GM12878 (cell line): Measurements from ENCODE around the gene RETREG1. TPM values are rescaled to one million over a fixed set of nuclear protein-coding genes. Genes with fewer than 3 reads are reported as not detected.
A peak's percentile ranks its signal among the peaks of the same experiment; 100 is the strongest.

Source experiments
- BMI1 ChIP-seq: fragments of 450-650 bp; IDR thresholded peaks from 2 replicates; pipeline ENCODE4 v1.6.1; 2016; ENCODE audit warnings: mild to moderate bottlenecking, moderate library complexity, borderline replicate concordance
- CBX5 ChIP-seq: sonication (generic); IDR thresholded peaks from 2 replicates; pipeline ENCODE4 v1.6.1; 2016; ENCODE audit warnings: low read depth, moderate library complexity, mild to moderate bottlenecking, inconsistent platforms
- CHD1 ChIP-seq: IDR thresholded peaks from 2 replicates; pipeline ENCODE4 v1.6.1; 2012; ENCODE audit warnings: low read depth, low read length, improper control_type of control experiment
- DPF2 ChIP-seq: fragments of 450-650 bp; IDR thresholded peaks from 2 replicates; pipeline ENCODE4 v1.6.1; 2017; ENCODE audit warnings: mild to moderate bottlenecking
- EED ChIP-seq: sonication (generic); IDR thresholded peaks from 2 replicates; pipeline ENCODE4 v1.6.1; 2016; ENCODE audit warnings: antibody characterized with exemption, low read depth
- GABPA ChIP-seq: IDR thresholded peaks from 2 replicates; pipeline ENCODE4 v1.6.1; 2014; ENCODE audit warnings: antibody characterized with exemption, low read depth, mild to moderate bottlenecking, inconsistent platforms
- GATAD2B ChIP-seq: fragments of 450-650 bp; conservative IDR thresholded peaks from 2 replicates; pipeline ENCODE4 v1.6.1; 2017; ENCODE audit warnings: low read depth, mild to moderate bottlenecking, moderate library complexity
- HDAC2 ChIP-seq: fragments of 200-600 bp; sonication (generic); IDR thresholded peaks from 2 replicates; pipeline ENCODE4 v1.6.1; 2017
- JUNB ChIP-seq: IDR thresholded peaks from 2 replicates; pipeline ENCODE4 v1.6.1; 2016; ENCODE audit warnings: antibody characterized with exemption, mild to moderate bottlenecking
- MEF2A ChIP-seq: IDR thresholded peaks from 2 replicates; pipeline ENCODE4 v1.6.1; 2011; ENCODE audit warnings: low read depth, mild to moderate bottlenecking, low read length, moderate library complexity; ENCODE audit not compliant: insufficient read depth
- NR2C2 ChIP-seq: IDR thresholded peaks from 2 replicates; pipeline ENCODE4 v1.6.1; 2011; ENCODE audit warnings: borderline replicate concordance, low read depth; ENCODE audit not compliant: control insufficient read depth, insufficient read length
- POLR2AphosphoS2 ChIP-seq: IDR thresholded peaks from 2 replicates; pipeline ENCODE4 v1.6.1; 2011; ENCODE audit warnings: low read depth, mild to moderate bottlenecking, low read length, improper control_type of control experiment, moderate library complexity
- RAD21 ChIP-seq: IDR thresholded peaks from 2 replicates; pipeline ENCODE4 v1.6.1; 2011; ENCODE audit warnings: mild to moderate bottlenecking, low read depth, low read length, moderate library complexity; ENCODE audit not compliant: insufficient read depth
- RELA ChIP-seq: fragments of 450-650 bp; IDR thresholded peaks from 2 replicates; pipeline ENCODE4 v1.8.0; 2014; ENCODE audit warnings: borderline replicate concordance; ENCODE audit not compliant: partially characterized antibody
- YY1 ChIP-seq: IDR thresholded peaks from 2 replicates; pipeline ENCODE4 v1.6.1; 2011; ENCODE audit warnings: low read depth, mild to moderate bottlenecking, low read length
- polyA plus RNA-seq, 11 experiments: library from polyadenylated mRNA; depleted of rRNA in 4 of 11; unstranded in 6 of 11; stranded (reverse) in 5 of 11; fragments of >200 nt; fragmentation: Nextera tagmentation in 4 of 11; fragmentation: Illumina TruSeq in 1 of 11; extraction: Ambion mirVana in 4 of 11; extraction: Trizol in 1 of 11; gene quantifications; 1 replicate in 1 of 11; 2 replicates in 10 of 11; pipeline versions ENCODE4 v1.2.1 to v1.2.3, GENCODE V29; 2011 to 2016; ENCODE audit warnings: inconsistent platforms in 2 of 11, missing spikeins in 2 of 11, low read depth in 1 of 11
- total RNA-seq, 4 experiments: library from RNA; depleted of rRNA in 3 of 4; stranded (reverse); fragments of >200 nt in 3 of 4; fragmentation: Illumina TruSeq in 1 of 4; extraction: Trizol in 1 of 4; gene quantifications; 2 replicates each; pipeline versions ENCODE4 v1.2.1 to v1.2.3, GENCODE V29; 2013 to 2021
- TF ChIP-seq, protein P1 (sequence below): fragments of 450-650 bp; IDR thresholded peaks from 2 replicates; pipeline ENCODE4 v1.6.1; 2016; ENCODE audit warnings: mild to moderate bottlenecking, moderate library complexity, borderline replicate concordance
- TF ChIP-seq, protein P2 (sequence below): fragments of 450-650 bp; IDR thresholded peaks from 2 replicates; pipeline ENCODE4 v1.6.1; 2017; ENCODE audit warnings: borderline replicate concordance
- TF ChIP-seq, protein P3 (sequence below): fragments of 450-650 bp; IDR thresholded peaks from 2 replicates; pipeline ENCODE4 v1.6.1; 2016; ENCODE audit warnings: mild to moderate bottlenecking
- TF ChIP-seq, protein P4 (sequence below), 3 experiments: IDR thresholded peaks in 2 of 3; conservative IDR thresholded peaks in 1 of 3; 2 replicates each; pipeline ENCODE4 v1.5.1; 2011; ENCODE audit warnings: low read depth in 3 of 3, low read length in 3 of 3, mild to moderate bottlenecking in 3 of 3, control low read depth in 2 of 3, moderate library complexity in 2 of 3, inconsistent platforms in 1 of 3, mixed read lengths in 1 of 3; ENCODE audit not compliant: control insufficient read depth in 2 of 3, insufficient read depth in 1 of 3; ENCODE audit errors: extremely low read depth in 1 of 3
- TF ChIP-seq, protein P5 (sequence below): IDR thresholded peaks from 2 replicates; pipeline ENCODE4 v1.6.1; 2012; ENCODE audit warnings: low read depth, low read length, improper control_type of control experiment

RETREG1 gene
- total and polyA plus RNA-seq, 10 of the 15 experiments (the other 5 are each of a cell fraction or from before 2014, with no cell fraction given): 3.9 to 8.9 (median 6.4) TPM

DNA sequence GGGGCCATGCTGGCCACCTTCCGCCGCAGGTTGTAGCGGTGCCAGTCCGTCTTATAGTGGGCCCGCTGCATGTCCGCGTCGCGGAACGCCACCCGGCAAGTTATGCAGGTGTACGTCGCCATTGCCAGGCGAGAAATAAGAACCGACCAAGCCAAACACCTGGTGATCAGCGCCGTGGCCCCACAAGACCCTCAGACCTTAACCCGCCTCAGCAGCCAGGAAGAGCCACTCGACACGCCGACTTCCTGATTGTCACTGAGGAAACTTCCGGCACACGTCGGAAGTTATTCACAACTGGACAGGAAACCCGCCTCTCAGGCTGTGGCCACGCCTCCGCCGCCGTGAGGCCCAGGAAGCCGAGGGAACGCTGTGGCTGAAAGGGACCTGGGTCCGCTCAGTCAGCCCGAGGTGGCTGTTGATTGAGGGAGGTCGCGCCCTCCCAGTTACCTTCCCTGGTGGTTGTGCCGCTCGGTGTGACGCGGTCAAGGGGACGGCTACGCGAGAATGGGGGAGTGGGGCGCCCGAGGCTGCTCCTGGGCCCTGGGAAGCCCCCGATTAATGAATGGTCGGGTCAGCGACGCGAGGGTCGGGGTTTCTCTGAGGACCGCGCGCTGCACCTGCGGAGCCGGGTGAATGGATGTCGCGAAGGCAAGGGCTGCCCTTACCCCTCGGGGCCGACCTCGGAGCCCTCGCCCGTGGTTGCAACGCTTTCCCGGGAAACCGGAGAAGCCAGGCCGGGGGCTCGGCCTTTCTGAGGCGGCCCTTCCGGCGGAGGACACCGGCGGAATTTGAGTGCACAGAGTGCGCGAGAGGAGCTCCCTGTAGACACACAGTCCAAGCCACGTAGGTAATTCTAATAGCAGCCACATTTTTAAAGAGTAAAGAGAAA lies 151.0 kb downstream of the RETREG1 start, which contains the start of gene ZNF622 (continued):
- TF ChIP-seq, protein P1, sequence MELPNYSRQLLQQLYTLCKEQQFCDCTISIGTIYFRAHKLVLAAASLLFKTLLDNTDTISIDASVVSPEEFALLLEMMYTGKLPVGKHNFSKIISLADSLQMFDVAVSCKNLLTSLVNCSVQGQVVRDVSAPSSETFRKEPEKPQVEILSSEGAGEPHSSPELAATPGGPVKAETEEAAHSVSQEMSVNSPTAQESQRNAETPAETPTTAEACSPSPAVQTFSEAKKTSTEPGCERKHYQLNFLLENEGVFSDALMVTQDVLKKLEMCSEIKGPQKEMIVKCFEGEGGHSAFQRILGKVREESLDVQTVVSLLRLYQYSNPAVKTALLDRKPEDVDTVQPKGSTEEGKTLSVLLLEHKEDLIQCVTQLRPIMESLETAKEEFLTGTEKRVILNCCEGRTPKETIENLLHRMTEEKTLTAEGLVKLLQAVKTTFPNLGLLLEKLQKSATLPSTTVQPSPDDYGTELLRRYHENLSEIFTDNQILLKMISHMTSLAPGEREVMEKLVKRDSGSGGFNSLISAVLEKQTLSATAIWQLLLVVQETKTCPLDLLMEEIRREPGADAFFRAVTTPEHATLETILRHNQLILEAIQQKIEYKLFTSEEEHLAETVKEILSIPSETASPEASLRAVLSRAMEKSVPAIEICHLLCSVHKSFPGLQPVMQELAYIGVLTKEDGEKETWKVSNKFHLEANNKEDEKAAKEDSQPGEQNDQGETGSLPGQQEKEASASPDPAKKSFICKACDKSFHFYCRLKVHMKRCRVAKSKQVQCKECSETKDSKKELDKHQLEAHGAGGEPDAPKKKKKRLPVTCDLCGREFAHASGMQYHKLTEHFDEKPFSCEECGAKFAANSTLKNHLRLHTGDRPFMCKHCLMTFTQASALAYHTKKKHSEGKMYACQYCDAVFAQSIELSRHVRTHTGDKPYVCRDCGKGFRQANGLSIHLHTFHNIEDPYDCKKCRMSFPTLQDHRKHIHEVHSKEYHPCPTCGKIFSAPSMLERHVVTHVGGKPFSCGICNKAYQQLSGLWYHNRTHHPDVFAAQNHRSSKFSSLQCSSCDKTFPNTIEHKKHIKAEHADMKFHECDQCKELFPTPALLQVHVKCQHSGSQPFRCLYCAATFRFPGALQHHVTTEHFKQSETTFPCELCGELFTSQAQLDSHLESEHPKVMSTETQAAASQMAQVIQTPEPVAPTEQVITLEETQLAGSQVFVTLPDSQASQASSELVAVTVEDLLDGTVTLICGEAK: peak; percentile 96
- TF ChIP-seq, protein P2, sequence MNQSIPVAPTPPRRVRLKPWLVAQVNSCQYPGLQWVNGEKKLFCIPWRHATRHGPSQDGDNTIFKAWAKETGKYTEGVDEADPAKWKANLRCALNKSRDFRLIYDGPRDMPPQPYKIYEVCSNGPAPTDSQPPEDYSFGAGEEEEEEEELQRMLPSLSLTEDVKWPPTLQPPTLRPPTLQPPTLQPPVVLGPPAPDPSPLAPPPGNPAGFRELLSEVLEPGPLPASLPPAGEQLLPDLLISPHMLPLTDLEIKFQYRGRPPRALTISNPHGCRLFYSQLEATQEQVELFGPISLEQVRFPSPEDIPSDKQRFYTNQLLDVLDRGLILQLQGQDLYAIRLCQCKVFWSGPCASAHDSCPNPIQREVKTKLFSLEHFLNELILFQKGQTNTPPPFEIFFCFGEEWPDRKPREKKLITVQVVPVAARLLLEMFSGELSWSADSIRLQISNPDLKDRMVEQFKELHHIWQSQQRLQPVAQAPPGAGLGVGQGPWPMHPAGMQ: no peak
- no peak; the same call in none of the 2 replicates for TF ChIP-seq POLR2AphosphoS2
- TF ChIP-seq, protein P3, sequence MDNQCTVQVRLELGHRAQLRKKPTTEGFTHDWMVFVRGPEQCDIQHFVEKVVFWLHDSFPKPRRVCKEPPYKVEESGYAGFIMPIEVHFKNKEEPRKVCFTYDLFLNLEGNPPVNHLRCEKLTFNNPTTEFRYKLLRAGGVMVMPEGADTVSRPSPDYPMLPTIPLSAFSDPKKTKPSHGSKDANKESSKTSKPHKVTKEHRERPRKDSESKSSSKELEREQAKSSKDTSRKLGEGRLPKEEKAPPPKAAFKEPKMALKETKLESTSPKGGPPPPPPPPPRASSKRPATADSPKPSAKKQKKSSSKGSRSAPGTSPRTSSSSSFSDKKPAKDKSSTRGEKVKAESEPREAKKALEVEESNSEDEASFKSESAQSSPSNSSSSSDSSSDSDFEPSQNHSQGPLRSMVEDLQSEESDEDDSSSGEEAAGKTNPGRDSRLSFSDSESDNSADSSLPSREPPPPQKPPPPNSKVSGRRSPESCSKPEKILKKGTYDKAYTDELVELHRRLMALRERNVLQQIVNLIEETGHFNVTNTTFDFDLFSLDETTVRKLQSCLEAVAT: peak; percentile 45; the same call in 1 of the 2 replicates
- TF ChIP-seq RAD21: no peak
- TF ChIP-seq CBX5: peak; percentile 69; the same call in 1 of the 2 replicates
- peak; percentile 78 for TF ChIP-seq RELA
- no peak for TF ChIP-seq BMI1
- TF ChIP-seq, protein P4, sequence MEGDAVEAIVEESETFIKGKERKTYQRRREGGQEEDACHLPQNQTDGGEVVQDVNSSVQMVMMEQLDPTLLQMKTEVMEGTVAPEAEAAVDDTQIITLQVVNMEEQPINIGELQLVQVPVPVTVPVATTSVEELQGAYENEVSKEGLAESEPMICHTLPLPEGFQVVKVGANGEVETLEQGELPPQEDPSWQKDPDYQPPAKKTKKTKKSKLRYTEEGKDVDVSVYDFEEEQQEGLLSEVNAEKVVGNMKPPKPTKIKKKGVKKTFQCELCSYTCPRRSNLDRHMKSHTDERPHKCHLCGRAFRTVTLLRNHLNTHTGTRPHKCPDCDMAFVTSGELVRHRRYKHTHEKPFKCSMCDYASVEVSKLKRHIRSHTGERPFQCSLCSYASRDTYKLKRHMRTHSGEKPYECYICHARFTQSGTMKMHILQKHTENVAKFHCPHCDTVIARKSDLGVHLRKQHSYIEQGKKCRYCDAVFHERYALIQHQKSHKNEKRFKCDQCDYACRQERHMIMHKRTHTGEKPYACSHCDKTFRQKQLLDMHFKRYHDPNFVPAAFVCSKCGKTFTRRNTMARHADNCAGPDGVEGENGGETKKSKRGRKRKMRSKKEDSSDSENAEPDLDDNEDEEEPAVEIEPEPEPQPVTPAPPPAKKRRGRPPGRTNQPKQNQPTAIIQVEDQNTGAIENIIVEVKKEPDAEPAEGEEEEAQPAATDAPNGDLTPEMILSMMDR (IDR thresholded peaks at IDR 0.05 in 2 of 3, conservative IDR thresholded peaks at IDR 0.05 in 1 of 3; ENCODE audit: control insufficient read depth in 2 of 3, extremely low read depth in 1 of 3, insufficient read depth in 1 of 3, low read depth in 3 of 3, low read length in 3 of 3): no peak
- no peak for TF ChIP-seq EED
- peak; percentile 58; the same call in 1 of the 2 replicates for TF ChIP-seq DPF2
- no peak for TF ChIP-seq HDAC2
- 0 out of 2 replicates have a peak, but pooled peaks have one; percentile 43 for TF ChIP-seq MEF2A
- peak; percentile 72 for TF ChIP-seq YY1
- TF ChIP-seq, protein P5, sequence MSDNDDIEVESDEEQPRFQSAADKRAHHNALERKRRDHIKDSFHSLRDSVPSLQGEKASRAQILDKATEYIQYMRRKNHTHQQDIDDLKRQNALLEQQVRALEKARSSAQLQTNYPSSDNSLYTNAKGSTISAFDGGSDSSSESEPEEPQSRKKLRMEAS: peak; percentile 33; the same call in 1 of the 2 replicates
- peak; percentile 81; the same call in 1 of the 2 replicates for TF ChIP-seq GATAD2B
- no peak for TF ChIP-seq NR2C2
- no peak for TF ChIP-seq CHD1
- no peak for TF ChIP-seq JUNB
- TF ChIP-seq GABPA: peak; percentile 96
